ENCODE data around the gene NBEAL1.
"Not testable (repeated sequence)": the region's sequence is repeated elsewhere in the genome, so short reads cannot be mapped to it uniquely, and the experiment has no call there.

DNA sequence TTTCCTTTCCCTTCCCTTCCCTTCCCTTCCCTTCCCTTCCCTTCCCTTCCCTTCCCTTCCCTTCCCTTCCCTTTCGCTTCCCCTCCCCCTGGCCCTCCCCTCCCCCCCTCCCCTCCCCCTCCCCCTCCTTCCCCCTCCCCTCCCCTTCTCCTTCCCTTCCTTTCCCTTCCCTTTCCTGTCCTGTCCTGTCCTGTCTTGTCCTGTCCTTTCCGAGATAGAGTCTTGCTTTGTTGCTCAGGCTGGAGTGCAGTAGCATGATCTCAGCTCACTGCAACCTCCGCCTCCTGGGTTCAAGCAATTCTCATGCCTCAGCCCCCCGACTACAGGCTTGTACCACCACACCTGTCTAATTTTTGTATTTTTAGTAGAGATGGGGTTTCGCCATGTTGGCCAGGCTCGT lies 24.5 kb downstream of the NBEAL1 start:
- TF ChIP-seq POLR2A (IDR thresholded peaks at IDR 0.05; ENCODE audit: low read depth); POLR2AphosphoS5 (IDR thresholded peaks at IDR 0.05): not testable (repeated sequence)
- TF ChIP-seq, protein P1, sequence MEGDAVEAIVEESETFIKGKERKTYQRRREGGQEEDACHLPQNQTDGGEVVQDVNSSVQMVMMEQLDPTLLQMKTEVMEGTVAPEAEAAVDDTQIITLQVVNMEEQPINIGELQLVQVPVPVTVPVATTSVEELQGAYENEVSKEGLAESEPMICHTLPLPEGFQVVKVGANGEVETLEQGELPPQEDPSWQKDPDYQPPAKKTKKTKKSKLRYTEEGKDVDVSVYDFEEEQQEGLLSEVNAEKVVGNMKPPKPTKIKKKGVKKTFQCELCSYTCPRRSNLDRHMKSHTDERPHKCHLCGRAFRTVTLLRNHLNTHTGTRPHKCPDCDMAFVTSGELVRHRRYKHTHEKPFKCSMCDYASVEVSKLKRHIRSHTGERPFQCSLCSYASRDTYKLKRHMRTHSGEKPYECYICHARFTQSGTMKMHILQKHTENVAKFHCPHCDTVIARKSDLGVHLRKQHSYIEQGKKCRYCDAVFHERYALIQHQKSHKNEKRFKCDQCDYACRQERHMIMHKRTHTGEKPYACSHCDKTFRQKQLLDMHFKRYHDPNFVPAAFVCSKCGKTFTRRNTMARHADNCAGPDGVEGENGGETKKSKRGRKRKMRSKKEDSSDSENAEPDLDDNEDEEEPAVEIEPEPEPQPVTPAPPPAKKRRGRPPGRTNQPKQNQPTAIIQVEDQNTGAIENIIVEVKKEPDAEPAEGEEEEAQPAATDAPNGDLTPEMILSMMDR (IDR thresholded peaks at IDR 0.05): not testable (repeated sequence)
